Uterus (tissue), 4 donors: ENCODE measurements around the gene HLA-DQA1. TPM values are rescaled to one million over a fixed set of nuclear protein-coding genes. Genes with fewer than 3 reads are reported as not detected.
A peak's percentile ranks its signal among the peaks of the same experiment; 100 is the strongest.

Source experiments
- DNase-seq, 2 donors: peaks; one replicate each; pipeline ENCODE4 v3.0.0-alpha.2; 2019 to 2020
- H3K27ac ChIP-seq, 2 donors: fragments of 200-600 bp; sonication (generic); 1 replicate in 1 of 2; 2 replicates in 1 of 2; pipeline ENCODE4 v1.5.1; 2016 to 2018
- H3K27me3 ChIP-seq, 2 donors: fragments of 200-600 bp; sonication (generic); one replicate each; pipeline ENCODE4 v1.5.1; 2018 to 2019; ENCODE audit warnings: control low read depth in 1 of 2
- H3K36me3 ChIP-seq, 2 donors: fragments of 200-600 bp; sonication (generic); one replicate each; pipeline ENCODE4 v1.5.1; 2019; ENCODE audit warnings: control low read depth in 1 of 2
- H3K4me1 ChIP-seq, 2 donors: fragments of 200-600 bp; sonication (generic); one replicate each; pipeline ENCODE4 v1.5.1; 2018 to 2019; ENCODE audit warnings: control low read depth in 1 of 2
- H3K4me3 ChIP-seq, 2 donors: fragments of 200-600 bp; sonication (generic); 1 replicate in 1 of 2; 2 replicates in 1 of 2; pipeline ENCODE4 v1.5.1; 2018 to 2019; ENCODE audit warnings: mild to moderate bottlenecking in 1 of 2
- H3K9me3 ChIP-seq, 2 donors: fragments of 200-600 bp; sonication (generic); one replicate each; pipeline ENCODE4 v1.5.1; 2019; ENCODE audit warnings: control low read depth in 1 of 2
- POLR2A ChIP-seq, 2 donors: fragments of 450-650 bp; IDR thresholded peaks; one replicate each; pipeline ENCODE4 v1.6.1; 2016; ENCODE audit warnings: antibody characterized with exemption in 2 of 2, mild to moderate bottlenecking in 1 of 2, moderate library complexity in 1 of 2
- intact Hi-C: fragments of 100-400 bp; cut with DNase I; formaldehyde crosslinking; loops from one replicate; pipeline ENCODE4 v1.15.1; 2023; ENCODE audit warnings: low total_unique reads
- total RNA-seq, 4 donors: library from RNA; depleted of rRNA in 3 of 4; stranded (reverse); fragments of >200 nt in 3 of 4; gene quantifications; one replicate each; pipeline versions ENCODE4 v1.1.0 to v1.2.4, GENCODE V29; 2014 to 2023
- TF ChIP-seq, protein P1 (sequence below), 4 experiments: fragments of 200-600 bp in 2 of 4; fragments of 450-650 bp in 2 of 4; sonication (generic) in 2 of 4; IDR thresholded peaks; one replicate each; pipeline ENCODE4 v1.5.1; 2016 to 2019; ENCODE audit warnings: antibody characterized with exemption in 4 of 4, mild to moderate bottlenecking in 2 of 4, moderate library complexity in 1 of 4
- donor health status: DM: yes; HTN: yes; CAD: no.

HLA-DQA1 gene
- total RNA-seq, 4 donors from 2014 or later, result 3.8 to 41.8 (median 22.7) TPM

- Histone ChIP-seq H3K9me3 (no peaks in the 10 kb centered on the region), H3K4me1 (no peaks in the 10 kb centered on the region), H3K4me3 (no peak overlapping the region), H3K27ac (no peak overlapping the region), H3K27me3 (no peaks in the 10 kb centered on the region), H3K36me3 (no peaks in the 10 kb centered on the region)
- no peak for DNase-seq
- intact Hi-C loops, result no loop called here
- TF ChIP-seq, protein P1, sequence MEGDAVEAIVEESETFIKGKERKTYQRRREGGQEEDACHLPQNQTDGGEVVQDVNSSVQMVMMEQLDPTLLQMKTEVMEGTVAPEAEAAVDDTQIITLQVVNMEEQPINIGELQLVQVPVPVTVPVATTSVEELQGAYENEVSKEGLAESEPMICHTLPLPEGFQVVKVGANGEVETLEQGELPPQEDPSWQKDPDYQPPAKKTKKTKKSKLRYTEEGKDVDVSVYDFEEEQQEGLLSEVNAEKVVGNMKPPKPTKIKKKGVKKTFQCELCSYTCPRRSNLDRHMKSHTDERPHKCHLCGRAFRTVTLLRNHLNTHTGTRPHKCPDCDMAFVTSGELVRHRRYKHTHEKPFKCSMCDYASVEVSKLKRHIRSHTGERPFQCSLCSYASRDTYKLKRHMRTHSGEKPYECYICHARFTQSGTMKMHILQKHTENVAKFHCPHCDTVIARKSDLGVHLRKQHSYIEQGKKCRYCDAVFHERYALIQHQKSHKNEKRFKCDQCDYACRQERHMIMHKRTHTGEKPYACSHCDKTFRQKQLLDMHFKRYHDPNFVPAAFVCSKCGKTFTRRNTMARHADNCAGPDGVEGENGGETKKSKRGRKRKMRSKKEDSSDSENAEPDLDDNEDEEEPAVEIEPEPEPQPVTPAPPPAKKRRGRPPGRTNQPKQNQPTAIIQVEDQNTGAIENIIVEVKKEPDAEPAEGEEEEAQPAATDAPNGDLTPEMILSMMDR (IDR thresholded peaks at IDR 0.05), result no peak
- no peak for TF ChIP-seq POLR2A (IDR thresholded peaks at IDR 0.05)
These were observed 29.3 kb upstream of the HLA-DQA1 start for GRCh38 chr6:32607988-32608298.

DNA sequence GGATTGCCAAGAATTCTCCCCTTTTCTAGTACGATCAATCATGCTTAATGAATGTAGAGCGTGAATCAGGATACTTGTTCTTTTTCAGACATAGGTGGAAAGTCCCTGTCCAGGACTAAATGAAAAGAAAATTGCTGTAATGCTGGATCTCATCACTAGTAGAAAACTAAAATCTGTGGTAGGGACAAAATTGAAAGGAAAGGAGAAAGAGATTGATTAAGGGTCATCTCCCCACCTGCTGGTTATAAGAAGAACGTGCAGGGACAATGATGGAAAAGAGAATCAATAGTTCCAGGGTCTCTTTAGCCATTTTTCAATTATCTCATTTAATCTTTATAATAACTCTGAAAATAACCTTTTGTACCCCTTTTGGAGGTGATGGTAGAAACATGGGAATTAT lies 28.8 kb upstream of the HLA-DQA1 start:
- Histone ChIP-seq H3K27ac (no peak overlapping the region), H3K36me3 (no peaks in the 10 kb centered on the region), H3K4me1 (no peaks in the 10 kb centered on the region), H3K9me3 (no peaks in the 10 kb centered on the region), H3K27me3 (no peaks in the 10 kb centered on the region), H3K4me3 (no peak overlapping the region)
- TF ChIP-seq, protein P1 (IDR thresholded peaks at IDR 0.05), result no peak
- no peak for TF ChIP-seq POLR2A (IDR thresholded peaks at IDR 0.05)
- DNase-seq, result no peak
- intact Hi-C loops, result no loop called here

GRCh38 chr6:32609391-32609730 lies 27.8 kb upstream of the HLA-DQA1 start:
- Histone ChIP-seq H3K27me3 (no peaks in the 10 kb centered on the region), H3K36me3 (no peaks in the 10 kb centered on the region), H3K4me3 (no peak overlapping the region), H3K27ac (peak overlapping the region in 1 of 2 donors; percentile 74), H3K9me3 (no peaks in the 10 kb centered on the region), H3K4me1 (no peaks in the 10 kb centered on the region)
- no peak for DNase-seq
- TF ChIP-seq, protein P1 (IDR thresholded peaks at IDR 0.05), result no peak
- no peak for TF ChIP-seq POLR2A (IDR thresholded peaks at IDR 0.05)
- intact Hi-C loops, result no loop called here

DNA sequence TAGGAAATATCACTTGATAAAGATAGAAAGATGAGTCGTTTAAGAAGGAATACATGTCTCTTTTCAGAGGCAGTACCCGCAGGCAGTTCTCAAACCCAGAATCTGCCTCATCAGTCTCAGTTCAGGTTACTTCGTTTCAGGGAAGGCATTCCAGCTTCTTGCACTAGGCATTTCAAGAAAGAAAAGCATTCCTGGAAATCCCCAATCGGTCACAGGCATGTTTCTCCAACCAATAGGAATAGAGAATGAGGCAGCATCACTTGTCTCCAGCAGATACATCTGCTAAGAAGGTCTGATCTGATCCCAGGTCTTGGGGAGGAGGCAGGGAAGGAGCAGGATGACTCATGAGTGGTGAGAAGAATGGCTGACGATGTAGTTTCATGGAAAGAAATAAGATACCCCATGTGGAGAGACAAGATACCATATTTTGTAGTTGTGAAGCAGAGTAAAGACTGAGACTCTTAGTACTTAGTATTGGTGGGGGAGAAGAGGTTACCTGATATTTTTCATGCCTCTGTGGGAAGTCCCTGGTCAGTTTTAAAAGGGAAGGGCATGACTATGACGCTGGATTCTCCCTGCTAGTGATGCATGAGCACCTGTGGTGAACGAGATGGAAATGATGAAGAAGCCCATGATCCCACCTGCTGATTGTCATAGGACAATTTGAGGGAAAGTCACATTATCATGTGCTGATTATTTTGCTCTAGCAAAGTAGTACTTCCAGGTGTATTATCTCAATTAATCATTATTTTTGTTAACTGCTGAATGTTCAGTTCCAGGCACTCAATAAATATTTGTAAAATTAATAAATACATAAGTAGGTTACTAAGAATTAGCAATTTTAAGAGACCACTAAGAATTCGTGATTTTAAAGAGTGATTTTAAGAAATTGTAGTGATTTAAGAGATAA lies 27.2 kb upstream of the HLA-DQA1 start:
- H3K36me3 ChIP-seq, result no peaks in the 10 kb centered on the region
- TF ChIP-seq POLR2A (IDR thresholded peaks at IDR 0.05), result peak in 1 of 2 donors; percentile 73
- TF ChIP-seq, protein P1 (IDR thresholded peaks at IDR 0.05), result no peak
- H3K4me3 ChIP-seq, result no peak overlapping the region
- intact Hi-C loops, result no loop called here
- H3K27me3 ChIP-seq, result no peaks in the 10 kb centered on the region
- H3K4me1 ChIP-seq, result no peaks in the 10 kb centered on the region
- H3K27ac ChIP-seq, result peak overlapping the region; percentile 44 to 74
- H3K9me3 ChIP-seq, result no peaks in the 10 kb centered on the region
- peak in 1 of 2 donors; percentile 38 for DNase-seq

DNA sequence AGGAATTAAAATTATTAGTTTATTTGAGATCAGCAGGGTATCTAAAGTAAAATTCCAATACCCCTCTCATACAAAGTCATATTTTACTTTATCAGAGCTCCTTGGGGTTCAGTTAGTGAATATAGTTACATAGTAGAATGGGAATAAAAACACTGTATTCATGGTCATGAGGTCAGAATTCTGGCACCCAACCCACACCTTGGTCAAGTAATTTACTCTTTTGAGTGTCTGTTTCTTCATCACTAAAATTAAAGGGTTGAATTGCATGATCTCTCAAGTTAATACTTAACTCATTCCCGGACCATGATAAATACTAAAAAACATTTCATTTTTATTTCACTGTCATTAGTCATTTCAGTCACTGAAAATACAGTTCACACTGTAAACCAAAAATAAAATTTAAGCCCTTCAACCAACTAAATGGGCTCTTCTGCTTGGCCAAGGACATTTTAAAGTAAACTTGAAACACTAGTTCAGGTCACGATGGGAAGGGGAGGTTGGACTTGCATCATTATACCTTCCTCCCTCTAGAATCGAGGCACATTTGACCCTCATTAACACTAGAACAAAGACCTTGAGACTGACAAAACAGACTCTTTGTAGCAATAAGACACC lies 26.4 kb upstream of the HLA-DQA1 start:
- TF ChIP-seq, protein P1 (IDR thresholded peaks at IDR 0.05), result no peak
- TF ChIP-seq POLR2A (IDR thresholded peaks at IDR 0.05), result no peak
- Histone ChIP-seq H3K36me3 (no peaks in the 10 kb centered on the region), H3K4me1 (no peaks in the 10 kb centered on the region), H3K27ac (no peak overlapping the region), H3K9me3 (no peaks in the 10 kb centered on the region), H3K27me3 (no peaks in the 10 kb centered on the region), H3K4me3 (no peak overlapping the region)
- DNase-seq, result no peak
- intact Hi-C loops, result no loop called here
